HL-60 (cell line): ENCODE results near the gene CAMTA1.

ENCODE experiments used
- DNase-seq, 2 experiments: peaks; one replicate each; pipeline ENCODE4 v3.0.0-alpha.2; 2010 to 2020; ENCODE audit warnings: low read depth in 1 of 2, low spot score in 1 of 2
- H3K27ac ChIP-seq: fragments of 250-450 bp; sonication (Bioruptor Pico); replicated peaks from 2 replicates; pipeline ENCODE4 v1.5.1; 2020; ENCODE audit warnings: mild to moderate bottlenecking, moderate library complexity
- H3K27me3 ChIP-seq: fragments of 250-450 bp; sonication (Bioruptor Pico); 2 replicates; pipeline ENCODE4 v1.5.1; 2021; ENCODE audit warnings: mild to moderate bottlenecking, moderate library complexity; ENCODE audit not compliant: insufficient read depth, poor library complexity, severe bottlenecking
- H3K4me3 ChIP-seq: replicated peaks from 2 replicates; pipeline ENCODE4 v1.5.1; 2011; ENCODE audit warnings: mild to moderate bottlenecking, control low read depth, low read length; ENCODE audit not compliant: insufficient read depth
- GABPA ChIP-seq: IDR thresholded peaks from 2 replicates; pipeline ENCODE4 v1.6.1; 2012; ENCODE audit warnings: low read depth
- POLR2AphosphoS5 ChIP-seq: IDR thresholded peaks from 2 replicates; pipeline ENCODE4 v1.6.1; 2012; ENCODE audit warnings: low read depth
- SPI1 ChIP-seq: IDR thresholded peaks from 2 replicates; pipeline ENCODE4 v1.6.1; 2012; ENCODE audit warnings: low read depth, mild to moderate bottlenecking, borderline replicate concordance
- TF ChIP-seq, protein P1 (sequence below): IDR thresholded peaks from one replicate; pipeline ENCODE4 v1.5.1; 2011; ENCODE audit warnings: low read length, control low read depth, inconsistent platforms; ENCODE audit not compliant: insufficient read depth
- TF ChIP-seq, protein P2 (sequence below): IDR thresholded peaks from 2 replicates; pipeline ENCODE4 v1.6.1; 2012; ENCODE audit warnings: low read depth; ENCODE audit not compliant: insufficient replicate concordance

CAMTA1 gene

DNA sequence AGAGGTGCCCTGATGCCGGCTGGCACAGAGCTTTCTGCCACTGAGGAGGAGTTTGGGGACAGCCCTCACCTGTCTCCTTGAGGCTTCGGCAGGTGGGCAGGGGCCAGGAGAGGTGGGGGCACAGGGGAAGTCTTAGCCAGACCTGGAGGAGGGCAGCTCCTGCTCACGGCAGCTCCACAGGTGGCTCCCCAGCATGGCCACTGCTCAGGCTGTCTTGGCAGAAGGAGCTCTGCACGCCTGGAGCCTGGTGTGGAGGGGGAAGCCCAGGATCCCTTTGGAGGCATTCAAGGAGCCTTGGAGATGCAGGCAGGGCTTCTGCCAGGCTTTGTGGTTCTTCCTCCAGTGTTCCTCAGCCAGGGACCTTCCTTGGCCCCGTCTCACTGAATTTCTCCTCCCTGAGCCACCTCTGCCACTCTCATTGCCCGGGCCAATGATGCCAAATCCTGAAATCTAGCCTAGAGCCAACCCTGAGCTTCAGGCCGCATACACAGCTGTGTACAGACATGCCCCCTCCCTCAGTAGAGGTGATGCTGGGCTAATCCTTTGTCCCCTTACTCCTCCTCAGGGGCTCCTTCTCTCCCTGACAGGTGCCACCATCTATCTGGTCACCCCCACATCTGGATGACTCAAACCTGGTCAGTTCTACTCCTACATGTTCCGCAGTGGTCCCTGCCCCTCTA is 734.1 kb downstream of the CAMTA1 start:
- Histone ChIP-seq H3K27ac (no peak overlapping the region), H3K27me3 (no peaks in the 10 kb centered on the region), H3K4me3 (no peak overlapping the region)
- no peak for DNase-seq
- TF ChIP-seq, protein P1, sequence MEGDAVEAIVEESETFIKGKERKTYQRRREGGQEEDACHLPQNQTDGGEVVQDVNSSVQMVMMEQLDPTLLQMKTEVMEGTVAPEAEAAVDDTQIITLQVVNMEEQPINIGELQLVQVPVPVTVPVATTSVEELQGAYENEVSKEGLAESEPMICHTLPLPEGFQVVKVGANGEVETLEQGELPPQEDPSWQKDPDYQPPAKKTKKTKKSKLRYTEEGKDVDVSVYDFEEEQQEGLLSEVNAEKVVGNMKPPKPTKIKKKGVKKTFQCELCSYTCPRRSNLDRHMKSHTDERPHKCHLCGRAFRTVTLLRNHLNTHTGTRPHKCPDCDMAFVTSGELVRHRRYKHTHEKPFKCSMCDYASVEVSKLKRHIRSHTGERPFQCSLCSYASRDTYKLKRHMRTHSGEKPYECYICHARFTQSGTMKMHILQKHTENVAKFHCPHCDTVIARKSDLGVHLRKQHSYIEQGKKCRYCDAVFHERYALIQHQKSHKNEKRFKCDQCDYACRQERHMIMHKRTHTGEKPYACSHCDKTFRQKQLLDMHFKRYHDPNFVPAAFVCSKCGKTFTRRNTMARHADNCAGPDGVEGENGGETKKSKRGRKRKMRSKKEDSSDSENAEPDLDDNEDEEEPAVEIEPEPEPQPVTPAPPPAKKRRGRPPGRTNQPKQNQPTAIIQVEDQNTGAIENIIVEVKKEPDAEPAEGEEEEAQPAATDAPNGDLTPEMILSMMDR: no peak
- no peak for TF ChIP-seq POLR2AphosphoS5
- no peak for TF ChIP-seq SPI1
- TF ChIP-seq GABPA: no peak
- TF ChIP-seq, protein P2, sequence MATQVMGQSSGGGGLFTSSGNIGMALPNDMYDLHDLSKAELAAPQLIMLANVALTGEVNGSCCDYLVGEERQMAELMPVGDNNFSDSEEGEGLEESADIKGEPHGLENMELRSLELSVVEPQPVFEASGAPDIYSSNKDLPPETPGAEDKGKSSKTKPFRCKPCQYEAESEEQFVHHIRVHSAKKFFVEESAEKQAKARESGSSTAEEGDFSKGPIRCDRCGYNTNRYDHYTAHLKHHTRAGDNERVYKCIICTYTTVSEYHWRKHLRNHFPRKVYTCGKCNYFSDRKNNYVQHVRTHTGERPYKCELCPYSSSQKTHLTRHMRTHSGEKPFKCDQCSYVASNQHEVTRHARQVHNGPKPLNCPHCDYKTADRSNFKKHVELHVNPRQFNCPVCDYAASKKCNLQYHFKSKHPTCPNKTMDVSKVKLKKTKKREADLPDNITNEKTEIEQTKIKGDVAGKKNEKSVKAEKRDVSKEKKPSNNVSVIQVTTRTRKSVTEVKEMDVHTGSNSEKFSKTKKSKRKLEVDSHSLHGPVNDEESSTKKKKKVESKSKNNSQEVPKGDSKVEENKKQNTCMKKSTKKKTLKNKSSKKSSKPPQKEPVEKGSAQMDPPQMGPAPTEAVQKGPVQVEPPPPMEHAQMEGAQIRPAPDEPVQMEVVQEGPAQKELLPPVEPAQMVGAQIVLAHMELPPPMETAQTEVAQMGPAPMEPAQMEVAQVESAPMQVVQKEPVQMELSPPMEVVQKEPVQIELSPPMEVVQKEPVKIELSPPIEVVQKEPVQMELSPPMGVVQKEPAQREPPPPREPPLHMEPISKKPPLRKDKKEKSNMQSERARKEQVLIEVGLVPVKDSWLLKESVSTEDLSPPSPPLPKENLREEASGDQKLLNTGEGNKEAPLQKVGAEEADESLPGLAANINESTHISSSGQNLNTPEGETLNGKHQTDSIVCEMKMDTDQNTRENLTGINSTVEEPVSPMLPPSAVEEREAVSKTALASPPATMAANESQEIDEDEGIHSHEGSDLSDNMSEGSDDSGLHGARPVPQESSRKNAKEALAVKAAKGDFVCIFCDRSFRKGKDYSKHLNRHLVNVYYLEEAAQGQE: no peak

DNA sequence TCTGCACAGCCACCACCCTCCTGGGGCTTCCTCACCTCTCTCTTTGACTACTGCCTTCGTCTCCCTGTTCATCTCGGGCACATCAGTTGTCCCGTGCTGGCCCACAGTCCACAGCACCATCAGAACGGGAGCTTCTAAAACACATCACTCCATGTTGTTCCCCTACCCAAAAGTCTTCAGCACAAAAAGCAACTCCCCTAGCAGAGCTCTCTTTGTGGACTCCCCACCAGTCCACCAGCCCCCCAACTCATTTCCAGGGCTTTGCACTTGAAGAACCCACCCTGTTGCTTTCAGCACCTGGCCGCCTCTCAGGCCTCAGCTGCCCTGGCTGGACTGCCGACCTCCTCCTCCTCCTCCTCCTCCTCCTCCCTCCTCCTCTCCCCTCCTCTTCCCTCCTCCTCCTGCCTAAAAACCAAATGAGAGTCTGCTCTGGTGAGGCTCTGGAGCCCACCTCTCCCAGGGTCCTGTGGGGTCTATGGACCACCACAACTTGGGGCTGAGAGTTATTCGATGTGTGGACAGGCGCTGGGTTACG is 734.7 kb downstream of the CAMTA1 start:
- TF ChIP-seq SPI1: no peak
- TF ChIP-seq, protein P2: no peak
- TF ChIP-seq, protein P1: no peak
- TF ChIP-seq GABPA: no peak
- no peak for TF ChIP-seq POLR2AphosphoS5
- DNase-seq: no peak
- no peaks in the 10 kb centered on the region for H3K27me3 ChIP-seq
- H3K4me3 ChIP-seq: no peak overlapping the region
- no peak overlapping the region for H3K27ac ChIP-seq

DNA sequence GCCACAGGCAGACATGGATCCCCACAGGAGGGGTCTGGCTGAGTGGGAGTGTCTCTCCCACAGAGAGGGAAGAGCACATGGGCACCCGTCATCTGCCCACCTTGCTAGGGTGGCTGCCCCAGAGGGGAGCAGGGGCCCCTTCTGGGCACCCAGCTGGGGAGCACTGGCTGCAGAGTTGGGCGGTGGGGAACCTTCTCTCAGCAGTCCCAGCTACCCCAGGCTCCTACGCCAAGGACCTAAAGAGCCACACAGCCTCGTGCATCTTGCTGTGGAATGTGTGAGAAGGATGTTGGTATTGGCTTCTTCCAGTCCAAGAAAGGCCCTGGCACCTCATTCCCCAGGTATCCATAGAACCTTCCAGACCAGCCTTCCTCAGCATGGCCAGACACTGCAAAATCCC is 735.2 kb downstream of the CAMTA1 start:
- TF ChIP-seq, protein P1: no peak
- TF ChIP-seq GABPA (no peak), SPI1 (no peak), POLR2AphosphoS5 (no peak)
- TF ChIP-seq, protein P2: no peak
- DNase-seq: no peak

More for the DNA sequence above, 735.2 kb downstream of the CAMTA1 start:
- H3K27ac ChIP-seq: no peak overlapping the region
- no peak overlapping the region for H3K4me3 ChIP-seq
- H3K27me3 ChIP-seq: no peaks in the 10 kb centered on the region
